CD4-positive, alpha-beta T cell treated with Interleukin-1 beta for 1 hour (primary cell): ENCODE data around the gene CACNB4.
"Not testable (repeated sequence)": the region's sequence is repeated elsewhere in the genome, so short reads cannot be mapped to it uniquely, and the experiment has no call there.

Source experiments
- DNase-seq, 2 donors: peaks; one replicate each; pipeline ENCODE4 v3.0.0-alpha.2; 2020 to 2022

CACNB4 gene

DNA sequence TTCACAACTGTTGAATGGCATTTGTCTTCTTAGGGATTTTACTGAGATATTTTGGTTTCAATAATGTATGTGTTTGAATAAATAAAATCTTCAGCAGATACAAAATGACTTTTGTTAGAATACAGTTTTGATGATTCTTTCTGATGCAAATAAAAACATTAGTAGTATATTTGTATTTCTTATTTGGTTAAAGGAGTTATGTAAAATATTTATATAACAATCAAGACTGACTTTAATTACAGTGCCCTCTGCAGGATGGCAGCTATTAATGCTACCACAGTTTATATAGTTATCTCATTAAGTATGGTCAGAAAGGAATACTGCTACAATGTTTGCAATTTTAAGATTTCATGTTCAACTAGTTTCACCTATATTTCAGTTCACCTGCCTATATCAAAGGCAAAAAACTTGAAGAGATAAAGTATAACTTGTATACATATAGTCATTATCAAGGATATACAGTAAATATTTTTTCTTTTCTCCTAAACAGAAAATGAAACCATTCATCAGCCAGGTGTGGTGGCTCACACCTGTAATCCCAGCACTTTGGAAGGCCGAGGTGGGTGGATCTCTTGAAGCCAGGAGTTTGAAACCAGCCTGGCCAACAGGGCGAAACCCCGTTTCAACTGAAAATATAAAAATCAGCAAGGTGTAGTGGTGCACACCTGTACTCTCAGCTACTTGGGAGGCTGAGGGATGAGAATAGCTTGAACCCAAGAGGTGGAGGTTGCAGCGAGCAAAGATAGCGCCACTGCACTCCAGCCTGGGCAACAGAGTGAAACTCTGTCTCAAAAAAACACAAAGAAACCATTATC lies 290.4 kb downstream of the CACNB4 start:
- DNase-seq, result peak in 1 of 2 donors; percentile 42

DNA sequence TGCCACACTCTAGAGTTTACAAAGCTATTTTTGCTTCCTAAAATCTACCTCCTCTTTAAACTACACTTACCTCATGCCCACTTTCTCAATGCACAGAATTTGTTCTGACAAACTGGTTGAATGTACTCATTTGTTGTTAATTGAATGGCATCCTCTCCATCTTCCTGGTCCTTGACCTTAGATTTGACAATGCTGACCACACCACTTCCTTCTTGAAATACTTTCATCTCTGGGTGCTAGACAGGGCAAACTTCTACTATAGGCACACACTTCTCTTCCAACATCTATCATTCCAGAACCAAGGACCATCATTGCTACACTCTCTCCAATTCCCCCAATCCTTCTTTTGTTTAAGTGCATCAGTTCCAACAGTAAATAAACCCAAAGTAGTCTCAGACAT lies 292.9 kb downstream of the CACNB4 start:
- DNase-seq, result no peak

DNA sequence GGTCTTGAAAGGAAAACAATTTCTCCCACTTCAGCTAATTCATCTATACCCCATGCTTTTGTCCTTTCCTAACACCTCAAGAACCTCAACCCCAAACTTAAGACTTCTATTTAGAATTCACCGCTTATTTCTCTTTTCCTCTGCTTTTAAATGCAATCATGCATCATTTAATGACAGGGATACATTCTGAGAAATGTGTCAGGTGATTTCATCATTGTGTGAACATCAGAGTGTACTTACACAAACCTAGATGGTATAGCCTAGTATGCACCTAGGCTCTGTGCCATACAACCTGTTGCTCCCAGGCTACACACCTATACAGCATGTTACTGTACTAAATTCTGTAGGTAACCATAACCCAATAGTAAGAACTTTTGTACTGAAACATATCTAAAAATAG lies 293.5 kb downstream of the CACNB4 start:
- no peak for DNase-seq

DNA sequence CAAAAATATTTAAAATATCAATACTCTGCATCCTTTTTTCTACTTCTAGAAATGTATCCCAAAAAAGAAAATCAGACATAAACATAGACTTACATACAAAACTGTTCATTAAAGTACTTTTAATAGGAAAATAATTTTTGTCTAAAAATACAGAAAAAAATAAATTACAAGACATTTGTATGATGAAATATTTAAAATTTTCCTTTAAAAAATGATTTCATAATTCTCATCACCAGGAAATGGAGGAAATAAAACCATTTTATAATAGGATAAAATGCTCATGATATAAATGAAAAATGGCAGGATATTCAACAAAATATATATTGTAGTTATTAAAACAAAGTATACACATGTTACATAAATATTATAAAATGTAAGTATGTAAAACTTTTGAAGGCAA lies 295.0 kb downstream of the CACNB4 start:
- no peak for DNase-seq

DNA sequence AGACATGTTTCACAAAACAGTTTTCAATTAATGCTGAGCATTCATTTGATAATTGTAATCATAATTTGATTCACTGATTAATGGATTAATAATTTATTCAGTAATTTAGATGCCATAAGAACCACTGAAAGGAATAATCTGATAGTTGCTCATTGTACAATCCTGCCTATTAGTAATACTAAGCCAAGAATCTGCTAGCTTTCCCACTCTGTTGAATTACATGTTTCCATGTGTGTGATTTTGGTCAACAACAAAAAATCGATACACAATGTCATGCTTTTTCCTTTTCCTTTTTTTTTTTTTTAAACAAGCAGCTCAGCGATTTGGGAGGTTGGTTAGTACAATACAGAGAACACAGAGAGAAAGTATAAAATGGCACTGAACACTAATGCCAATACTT lies 296.5 kb downstream of the CACNB4 start:
- no peak for DNase-seq

DNA sequence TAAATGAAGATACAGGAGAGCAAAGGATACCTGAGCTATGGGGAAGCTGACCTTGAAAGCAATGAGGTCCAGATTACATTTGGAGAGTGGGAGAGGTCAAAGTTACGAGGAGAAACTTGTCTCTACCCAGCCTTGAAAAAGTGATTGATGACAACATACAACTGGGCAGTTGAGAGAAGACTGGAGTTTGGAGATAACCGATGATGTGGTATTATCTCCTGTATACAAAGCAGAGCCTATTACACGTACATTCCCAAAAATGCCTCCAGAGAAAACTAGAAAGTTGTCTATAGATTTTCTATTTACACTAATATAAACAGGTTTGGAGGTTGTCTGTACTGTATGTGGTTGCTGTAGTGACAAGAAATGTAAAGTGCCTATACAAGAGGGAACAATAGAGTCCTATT lies 299.0 kb downstream of the CACNB4 start:
- DNase-seq, result no peak

DNA sequence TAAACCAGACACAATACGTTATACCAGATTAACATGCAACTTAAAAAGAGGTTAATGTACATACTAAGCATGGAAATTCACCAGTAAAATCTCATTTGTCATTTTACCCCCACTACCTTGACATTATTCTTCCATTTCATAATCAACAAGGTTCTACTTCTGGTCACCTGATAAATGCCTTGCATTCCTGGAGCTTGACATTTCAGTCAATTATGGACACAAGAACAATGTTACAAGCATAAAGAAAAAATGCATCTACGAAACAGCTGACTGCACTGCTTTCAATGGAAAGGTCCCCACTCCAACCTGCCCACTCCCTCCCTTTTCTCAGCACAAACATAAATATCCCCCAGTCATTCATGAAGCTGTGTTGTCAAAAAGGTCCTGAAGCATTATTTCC lies 302.1 kb downstream of the CACNB4 start:
- no peak for DNase-seq

DNA sequence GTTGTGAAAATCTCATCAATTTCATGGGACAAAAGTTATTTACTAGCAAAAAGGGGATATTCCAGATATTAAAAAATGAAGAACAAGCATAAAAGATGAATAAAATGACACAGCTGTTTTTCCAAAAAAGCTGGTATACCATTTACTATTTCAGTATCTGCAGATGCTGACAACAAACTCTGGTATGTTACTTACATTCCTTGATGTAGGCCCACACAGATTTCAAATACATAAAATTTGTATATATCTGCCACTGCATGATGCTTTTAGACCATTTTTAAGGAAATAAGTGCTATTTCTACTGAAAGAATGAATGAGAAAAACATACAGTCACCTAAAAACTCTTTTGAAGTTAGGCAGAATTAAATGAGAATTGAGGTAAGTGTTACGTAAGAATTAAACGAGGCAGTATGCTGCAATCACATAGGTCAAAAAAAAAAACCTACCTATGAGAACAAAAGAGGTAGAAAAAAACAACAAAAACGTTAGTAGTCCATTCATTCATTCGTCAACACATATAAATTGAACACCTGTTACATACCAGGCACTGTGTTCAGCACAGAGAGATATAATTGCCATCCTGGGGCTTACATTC lies 303.1 kb downstream of the CACNB4 start:
- no peak for DNase-seq

DNA sequence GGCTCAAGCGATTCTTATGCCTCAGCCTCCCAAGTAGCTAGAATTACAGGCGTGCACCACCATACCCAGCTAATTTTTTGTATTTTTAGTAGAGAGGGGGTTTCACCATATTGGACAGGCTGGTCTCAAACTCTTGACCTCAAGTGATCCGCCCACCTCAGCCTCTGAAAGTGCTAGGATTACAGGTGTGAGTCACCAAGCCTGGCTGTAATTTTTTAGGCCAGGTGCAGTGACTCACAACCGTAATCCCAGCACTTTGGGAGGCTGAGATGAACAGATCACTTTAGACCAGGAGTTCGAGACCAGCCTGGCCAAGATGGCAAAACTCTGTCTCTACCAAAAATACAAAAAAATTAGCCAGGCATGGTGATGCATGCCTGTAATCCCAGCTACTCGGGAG lies 304.4 kb downstream of the CACNB4 start:
- DNase-seq, result not testable (repeated sequence)

DNA sequence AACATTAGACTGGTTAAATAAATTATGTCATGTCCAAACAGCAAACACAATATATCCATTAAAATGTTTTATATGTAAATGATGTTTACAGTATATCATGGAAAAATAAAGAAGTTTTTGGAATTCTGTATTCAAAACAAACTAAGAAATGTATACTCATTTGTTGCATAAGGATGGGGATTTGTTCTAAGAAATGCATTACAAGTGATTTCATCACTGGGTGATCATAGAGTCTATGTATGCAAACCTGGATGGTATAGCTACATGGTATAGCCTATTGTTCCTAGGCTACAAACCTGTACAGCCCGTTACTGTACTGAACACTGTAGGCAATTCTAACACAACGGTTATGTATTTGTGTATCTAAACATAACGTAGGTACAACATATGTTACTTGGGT lies 305.7 kb downstream of the CACNB4 start:
- DNase-seq, result no peak

DNA sequence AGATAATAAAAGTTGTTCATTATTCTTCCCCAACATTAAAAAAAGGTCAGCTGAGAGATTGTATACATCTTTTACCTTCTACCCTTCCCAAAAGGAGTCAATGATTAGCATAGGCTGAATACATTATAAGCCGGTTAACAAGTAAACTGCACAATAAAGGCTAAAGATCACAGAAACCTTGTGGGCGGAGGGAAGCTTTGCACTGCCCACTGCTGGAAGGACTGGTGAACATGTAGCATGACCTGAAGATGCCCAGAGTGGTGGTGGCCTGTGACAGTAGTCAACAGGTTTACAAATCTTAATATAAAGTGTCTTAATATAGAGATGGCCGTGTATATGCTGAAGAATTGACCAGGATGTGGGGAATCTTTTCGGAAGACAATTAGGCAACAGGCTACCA lies 306.3 kb downstream of the CACNB4 start:
- DNase-seq, result no peak

DNA sequence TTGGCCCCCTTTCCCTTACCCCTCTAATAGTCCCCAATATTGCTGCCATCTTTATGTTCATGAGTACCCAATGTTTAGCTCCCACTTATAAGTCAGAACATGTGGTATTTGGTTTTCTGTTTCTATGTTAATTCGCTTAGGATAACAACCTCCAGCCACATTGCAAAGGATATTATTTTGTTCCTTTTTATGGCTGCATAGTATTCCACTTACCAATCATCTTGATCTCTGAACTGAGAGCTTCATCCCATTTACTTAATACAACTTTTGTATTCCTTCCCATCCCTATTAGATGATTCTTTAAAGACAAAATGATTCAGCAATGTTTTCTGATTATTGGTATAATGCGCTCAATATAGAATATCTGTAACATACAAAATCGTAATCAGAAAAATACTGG lies 307.3 kb downstream of the CACNB4 start:
- no peak for DNase-seq

DNA sequence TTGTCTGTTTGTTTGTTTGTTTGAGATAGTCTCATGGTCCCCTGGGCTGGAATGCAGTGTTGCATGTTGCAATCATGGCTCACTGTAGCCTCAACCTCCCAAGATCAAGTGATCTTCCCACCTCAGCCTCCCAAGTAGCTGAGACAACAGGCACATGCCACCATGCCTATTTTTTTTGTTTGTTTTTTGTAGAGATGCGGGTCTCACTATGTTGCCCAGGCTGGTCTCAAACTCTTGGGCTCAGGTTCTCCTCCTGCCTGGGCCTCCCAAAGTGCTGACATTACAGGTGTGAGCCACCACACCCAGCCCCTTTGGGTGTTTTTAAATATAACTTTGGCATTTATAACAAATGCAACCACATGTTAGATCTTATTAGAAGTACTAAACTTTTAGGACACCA lies 308.2 kb downstream of the CACNB4 start:
- no peak for DNase-seq

DNA sequence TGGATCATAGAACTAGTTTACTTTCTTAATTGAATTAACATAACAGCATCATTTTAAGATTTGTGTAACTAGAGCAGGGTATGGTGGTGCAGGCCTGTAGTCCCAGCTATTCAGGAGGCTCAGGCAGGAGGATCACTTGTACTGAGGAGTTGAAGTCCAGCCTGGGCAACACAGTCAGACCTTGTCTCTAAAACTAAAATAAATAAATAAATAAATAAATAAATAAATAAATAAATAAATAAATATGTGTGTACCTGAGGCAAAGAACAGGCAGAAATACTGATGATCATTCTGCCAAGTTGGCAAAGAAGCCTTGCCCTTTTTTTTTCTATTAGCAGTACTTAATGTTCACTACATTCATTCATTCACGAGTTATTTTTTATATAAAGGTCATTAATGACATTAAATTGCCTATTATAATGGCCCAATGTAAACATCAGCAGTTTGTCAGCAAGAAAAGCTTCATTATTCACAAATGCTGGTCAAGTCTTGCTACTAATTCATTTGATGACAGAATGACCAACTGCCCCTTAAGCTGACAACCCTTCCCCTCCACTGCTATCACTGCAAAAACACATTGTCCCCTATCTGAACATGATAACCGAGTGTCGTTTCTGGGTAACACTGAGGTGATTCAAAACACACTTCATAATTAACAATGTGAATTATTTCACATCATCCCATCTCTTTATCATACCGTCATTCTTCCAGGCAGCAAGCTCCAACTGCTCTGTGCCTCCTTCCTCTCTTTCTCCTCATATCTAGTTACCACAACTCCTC lies 309.6 kb downstream of the CACNB4 start:
- DNase-seq, result no peak

DNA sequence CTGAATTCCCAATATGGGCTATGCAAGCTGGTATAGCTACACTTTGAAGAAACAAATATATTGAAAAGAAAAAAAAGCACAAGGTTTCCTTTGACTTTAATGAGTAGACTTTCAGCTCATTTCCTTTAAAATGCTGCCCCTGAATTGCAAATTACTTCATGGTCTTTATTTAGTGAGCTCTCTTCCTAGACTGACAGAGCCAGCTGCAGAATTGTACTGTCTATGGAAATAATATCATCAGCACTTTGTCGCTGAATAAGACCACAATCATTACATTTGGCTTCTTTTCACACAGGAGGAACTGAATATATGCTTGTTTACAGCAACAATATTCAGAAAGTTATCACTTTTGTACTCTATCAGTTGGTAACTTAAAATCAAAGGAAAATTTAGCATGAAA lies 312.4 kb downstream of the CACNB4 start:
- no peak for DNase-seq

DNA sequence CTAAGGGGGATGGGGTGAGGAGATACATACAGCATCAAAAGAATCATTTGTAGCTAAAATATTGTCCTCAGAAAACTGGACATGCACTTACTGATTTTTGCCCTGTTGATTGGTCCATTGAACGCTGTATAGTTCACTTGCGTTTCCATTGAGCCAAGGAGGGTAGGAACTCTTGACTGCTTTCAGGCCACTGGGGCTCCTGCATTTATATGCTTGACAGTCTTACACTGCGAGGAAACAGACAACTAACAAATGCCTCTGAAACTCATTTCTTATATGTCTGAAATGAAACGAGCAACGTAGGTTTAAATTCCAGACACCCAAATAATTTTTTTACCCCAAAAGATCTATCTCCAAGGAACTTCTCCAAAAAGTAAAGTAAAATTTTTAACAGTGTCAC lies 312.8 kb downstream of the CACNB4 start:
- no peak for DNase-seq

DNA sequence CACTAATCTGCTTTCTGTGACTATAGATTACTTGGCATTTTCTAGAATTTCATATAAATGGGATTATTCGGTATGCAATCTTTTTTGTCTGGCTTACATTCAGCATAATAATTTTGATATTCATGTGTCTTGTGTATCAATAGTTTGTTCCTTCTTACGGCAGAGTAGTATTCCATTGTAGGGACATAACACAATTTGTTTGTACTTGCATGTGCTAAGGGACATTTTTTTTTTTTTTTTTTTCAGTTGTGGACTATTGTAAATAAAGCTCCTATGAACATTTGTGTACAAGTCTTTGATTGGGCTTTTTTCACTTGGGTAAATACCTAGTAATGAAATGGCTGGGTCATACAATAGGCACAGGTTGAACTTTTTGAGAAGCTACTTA lies 315.7 kb downstream of the CACNB4 start:
- DNase-seq, result no peak
